HUDEP-2 (cell line): ENCODE measurements around the gene BCL6.
A peak's percentile ranks its signal among the peaks of the same experiment; 100 is the strongest.

Experiments used
- DNase-seq, 76 experiments: peaks; one replicate each; lab custom pipeline; 2025; ENCODE audit not compliant: unreplicated experiment in 76 of 76; lab: John Stamatoyannopoulos, UW

BCL6 gene

GRCh38 chr3:187721055-187721454 lies 24.2 kb downstream of the BCL6 start:
- DNase-seq = no peak

DNA sequence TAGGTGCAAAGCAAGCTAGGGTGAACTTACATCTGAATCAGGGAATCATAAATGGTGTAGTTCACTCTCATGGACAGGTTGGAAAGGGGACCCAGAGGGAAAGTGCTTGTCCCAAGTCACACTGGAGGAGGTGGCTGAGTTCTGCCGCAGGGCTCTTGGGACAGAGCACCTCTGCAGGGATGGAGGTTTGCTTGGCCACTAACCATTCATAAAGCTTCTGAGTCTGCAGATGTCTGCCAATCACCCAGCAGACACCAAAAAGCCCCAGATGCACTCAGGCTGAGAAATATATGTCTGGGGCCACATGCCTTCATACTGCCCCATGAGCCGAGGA lies 25.0 kb downstream of the BCL6 start:
- no peak for DNase-seq

- no peak for DNase-seq
Measured at GRCh38 chr3:187719628-187720336, 25.5 kb downstream of the BCL6 start.

DNA sequence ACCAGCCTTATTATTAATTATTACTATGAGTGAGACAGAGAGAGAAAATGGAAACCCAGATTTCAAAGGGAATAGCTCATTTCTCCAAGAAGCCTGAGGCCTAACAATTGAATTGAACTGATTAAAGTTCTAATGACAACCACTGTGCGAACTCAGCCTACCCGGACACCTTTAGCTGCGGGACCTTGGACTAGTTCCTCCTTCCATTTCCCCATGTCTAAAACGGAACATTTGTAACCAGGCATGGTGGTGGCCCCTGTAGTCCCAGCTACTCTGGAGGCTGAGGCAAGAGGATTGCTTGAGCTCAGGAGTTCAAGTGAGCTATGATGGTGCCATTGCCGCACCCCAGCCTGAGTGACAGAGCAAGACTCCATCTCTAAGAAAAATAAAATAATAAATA lies 26.5 kb downstream of the BCL6 start:
- DNase-seq = no peak

DNA sequence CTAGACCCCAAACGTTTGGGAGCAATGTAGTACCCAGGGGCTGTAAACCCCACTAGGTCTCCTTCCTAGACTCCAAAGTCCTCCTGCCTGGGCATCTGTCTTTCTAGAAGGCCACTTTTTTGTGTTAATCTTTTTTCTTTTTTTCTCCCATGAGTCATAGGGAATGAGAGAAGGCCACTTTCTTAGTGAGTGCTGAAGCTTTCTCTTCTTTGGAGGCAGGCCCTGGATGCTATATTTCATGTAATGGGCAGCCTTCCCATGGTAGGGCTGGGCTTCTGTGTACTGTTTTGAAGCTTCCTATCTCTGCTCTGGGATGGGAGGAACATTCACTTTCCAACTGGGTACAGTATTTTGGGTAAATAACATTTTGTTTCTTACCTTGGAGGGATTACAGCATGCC lies 27.7 kb downstream of the BCL6 start:
- no peak for DNase-seq

DNA sequence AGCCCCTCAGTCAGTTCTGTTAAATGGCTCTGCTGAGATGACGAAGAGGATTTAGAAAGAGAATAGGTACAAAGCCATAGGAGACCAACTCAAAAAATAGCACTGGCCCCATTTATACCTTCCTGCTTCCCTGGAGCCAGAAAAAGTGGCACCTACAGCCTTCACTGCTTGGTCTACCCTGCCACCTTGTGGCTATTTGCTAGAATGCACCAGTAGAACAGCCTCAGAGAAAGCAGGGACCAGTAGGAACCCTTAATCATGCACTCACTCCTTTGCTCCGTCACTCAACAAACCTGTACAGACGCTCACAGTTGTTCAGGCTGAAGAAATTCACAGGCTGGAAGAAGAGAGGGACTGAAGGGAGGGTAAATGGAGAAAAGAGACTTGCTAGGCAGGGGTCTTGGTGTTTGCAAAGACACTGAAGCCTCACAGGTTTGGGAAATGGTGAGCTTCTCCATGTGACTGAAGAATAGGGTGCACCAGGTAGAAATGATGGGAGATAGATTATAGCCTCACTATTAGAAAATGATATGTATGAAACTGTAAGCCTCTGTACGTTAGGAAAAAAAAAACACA lies 30.8 kb downstream of the BCL6 start:
- DNase-seq = peak in 57 of 76 experiments; percentile 1 to 73 (median 24)

DNA sequence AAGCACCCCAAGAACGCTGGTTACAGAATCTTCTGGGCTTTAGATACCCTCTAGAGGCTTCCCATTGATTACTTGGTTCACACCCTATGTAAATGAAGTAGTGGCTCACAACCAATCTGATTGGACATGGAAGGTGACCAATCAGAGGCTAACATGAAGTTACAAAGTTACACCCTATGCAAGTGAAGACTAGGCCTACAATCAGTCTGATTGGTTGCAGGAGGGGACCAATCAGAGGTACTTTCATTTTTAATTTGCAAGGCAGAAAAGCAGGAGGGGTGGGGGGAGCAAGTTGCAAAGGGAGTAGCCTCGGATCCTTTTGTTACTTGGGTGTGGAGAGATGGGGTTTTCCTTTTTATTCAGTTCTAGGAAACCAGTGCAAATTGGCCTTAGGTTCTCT lies 31.8 kb downstream of the BCL6 start:
- DNase-seq = peak in 18 of 76 experiments; percentile 0 to 46 (median 12)

GRCh38 chr3:187709155-187709554 lies 36.1 kb downstream of the BCL6 start:
- peak in 1 of 76 experiments; percentile 1 for DNase-seq

GRCh38 chr3:187708696-187709095 lies 36.6 kb downstream of the BCL6 start:
- no peak for DNase-seq

DNA sequence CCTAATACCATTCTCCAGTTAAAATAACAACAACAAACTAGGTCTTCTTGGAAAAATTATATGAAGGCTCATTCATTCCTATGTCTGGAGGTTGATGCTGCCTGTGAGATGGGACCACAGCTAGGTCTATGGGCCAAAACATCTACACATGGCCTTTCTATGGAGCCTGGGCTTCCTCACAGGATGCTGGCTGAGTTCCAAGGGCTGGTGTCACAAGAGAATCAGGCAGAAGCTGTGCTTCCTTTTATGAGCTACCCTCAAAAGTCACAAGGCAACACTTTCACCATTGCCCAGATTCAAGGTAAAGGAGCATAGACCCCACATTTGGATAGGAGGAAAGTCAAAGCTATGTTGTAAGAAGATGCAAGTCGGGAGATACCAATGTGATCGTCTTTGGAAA lies 38.3 kb downstream of the BCL6 start:
- DNase-seq = no peak

DNA sequence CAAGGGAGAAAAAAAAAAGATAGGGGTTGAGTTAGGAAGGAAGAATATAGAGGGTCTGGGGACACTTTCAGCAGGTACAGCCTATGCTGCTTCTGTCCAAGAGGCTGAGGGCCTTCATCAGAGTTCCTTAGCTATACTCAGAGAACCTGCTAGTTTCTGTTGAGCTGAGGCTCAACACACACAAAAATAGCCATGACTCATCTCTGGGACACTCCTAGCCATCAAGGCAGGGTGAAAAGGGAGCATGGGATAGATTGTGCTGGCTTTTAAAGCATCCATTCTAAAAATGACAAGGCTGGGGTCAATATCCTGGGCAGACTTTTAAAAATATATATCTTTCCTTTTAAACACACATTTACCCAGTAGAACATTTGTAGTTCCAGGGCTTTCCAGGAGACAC lies 40.1 kb downstream of the BCL6 start:
- DNase-seq = no peak

GRCh38 chr3:187702507-187703033 lies 42.7 kb downstream of the BCL6 start, which contains the start of gene RTP2:
Gene RTP2 (minus strand): TSS chr3:187702557. CDS start chr3:187702128, 429 bp downstream.
- DNase-seq = no peak

GRCh38 chr3:187700249-187700648 lies 45.0 kb downstream of the BCL6 start:
- no peak for DNase-seq

- no peak for DNase-seq
Measured at GRCh38 chr3:187698499-187699399, 46.5 kb downstream of the BCL6 start.

DNA sequence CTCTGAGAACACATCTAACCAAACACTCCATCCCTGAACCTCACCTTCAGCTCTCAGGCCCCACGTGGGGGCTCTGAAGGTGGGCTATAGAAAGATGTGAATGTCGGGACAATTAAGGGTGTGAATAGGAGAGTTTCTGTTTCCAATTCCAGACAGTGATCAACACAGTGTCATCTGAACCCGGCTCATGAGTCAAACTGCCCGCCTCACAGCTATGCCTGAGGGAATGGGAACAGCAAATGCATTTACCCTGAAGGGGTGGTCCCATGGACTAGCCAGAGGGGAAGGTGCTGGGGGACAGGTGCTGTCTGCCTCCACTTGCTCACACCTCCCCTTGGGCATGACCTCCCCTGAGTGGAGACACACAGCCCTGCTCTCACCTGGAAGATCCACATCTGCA lies 49.2 kb downstream of the BCL6 start:
- DNase-seq = no peak

- DNase-seq = no peak
Measured at GRCh38 chr3:187695449-187695848, 49.8 kb downstream of the BCL6 start.

DNA sequence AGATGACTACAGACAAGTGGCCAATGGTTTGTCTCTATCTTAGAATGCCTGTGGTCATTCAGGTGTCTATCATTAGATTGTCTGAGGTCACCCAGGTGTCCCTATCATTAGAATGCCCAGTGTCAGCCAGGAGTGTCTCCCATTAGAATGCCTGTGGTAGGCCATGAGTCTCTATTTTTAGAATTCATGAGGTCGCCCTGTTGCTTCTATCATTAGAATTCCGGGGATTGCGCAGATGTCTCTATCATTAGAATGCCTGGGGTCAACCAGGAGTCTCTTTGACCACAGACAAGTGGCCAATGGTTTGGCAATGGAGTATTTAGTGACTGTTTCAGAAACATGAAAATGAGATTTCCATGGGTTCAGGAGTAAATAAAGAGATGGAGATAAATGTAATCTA lies 50.5 kb downstream of the BCL6 start:
- DNase-seq = no peak

DNA sequence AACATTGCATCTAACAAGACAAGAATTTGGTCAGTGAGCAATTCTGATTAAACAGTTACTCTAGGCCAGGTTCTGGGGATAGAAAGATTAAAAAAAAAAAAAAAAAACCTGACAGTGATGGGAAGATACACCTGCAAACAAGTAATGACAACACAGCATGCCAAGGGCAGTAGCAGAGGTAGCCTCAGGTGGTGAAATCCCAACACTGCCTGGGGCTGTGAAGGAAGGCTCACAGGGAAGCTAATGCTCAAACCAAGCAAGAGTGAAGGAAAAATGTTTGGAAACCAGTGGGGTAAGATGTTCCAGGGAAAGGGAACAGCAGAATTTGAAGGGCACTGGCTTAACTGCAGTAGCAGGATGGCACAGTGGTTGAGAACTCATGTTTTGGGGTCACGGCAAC lies 51.8 kb downstream of the BCL6 start:
- no peak for DNase-seq

GRCh38 chr3:187689984-187690383 lies 55.3 kb downstream of the BCL6 start:
- DNase-seq = no peak

DNA sequence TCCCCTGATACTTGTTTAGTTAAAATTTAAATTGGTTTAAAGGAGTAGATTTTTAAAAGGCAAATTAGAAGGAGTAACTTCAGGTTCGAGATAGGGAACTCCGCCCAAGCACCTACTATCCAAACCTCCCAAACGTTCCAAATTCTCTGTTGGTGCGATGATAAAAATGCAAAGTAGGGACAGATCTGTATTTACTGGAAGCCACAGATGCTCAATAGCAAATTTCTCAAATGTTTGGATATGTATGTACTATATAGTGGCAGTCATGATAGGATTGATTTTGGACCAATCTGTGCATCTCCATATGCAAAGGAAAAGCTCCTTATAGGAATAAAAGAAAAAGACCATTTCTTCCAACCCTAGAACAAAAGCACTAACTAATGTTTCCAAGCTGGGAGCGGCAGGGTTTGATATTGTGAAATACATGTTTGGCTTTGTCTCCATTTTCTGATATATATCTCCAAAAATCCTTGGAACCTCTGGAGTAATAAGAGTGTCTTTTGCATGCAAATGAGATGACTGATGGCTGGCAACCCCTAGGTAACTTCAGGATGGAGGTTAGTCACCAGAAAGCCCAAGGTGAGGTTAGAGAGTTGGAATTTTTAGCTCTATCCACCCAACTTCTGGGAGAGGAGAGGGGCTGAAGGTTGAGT lies 58.5 kb downstream of the BCL6 start:
- DNase-seq = no peak

- no peak for DNase-seq
Measured at GRCh38 chr3:187685948-187686347, 59.3 kb downstream of the BCL6 start.
